ENCODE results near the gene ASPSCR1. TPM values are rescaled to one million over a fixed set of nuclear protein-coding genes. Genes with fewer than 3 reads are reported as not detected.

Gene ASPSCR1
- total and polyA plus RNA-seq, 2 of the 13 experiments (the other 11 are each of a cell fraction or from before 2014, with no cell fraction given): 274 to 314 TPM

DNA sequence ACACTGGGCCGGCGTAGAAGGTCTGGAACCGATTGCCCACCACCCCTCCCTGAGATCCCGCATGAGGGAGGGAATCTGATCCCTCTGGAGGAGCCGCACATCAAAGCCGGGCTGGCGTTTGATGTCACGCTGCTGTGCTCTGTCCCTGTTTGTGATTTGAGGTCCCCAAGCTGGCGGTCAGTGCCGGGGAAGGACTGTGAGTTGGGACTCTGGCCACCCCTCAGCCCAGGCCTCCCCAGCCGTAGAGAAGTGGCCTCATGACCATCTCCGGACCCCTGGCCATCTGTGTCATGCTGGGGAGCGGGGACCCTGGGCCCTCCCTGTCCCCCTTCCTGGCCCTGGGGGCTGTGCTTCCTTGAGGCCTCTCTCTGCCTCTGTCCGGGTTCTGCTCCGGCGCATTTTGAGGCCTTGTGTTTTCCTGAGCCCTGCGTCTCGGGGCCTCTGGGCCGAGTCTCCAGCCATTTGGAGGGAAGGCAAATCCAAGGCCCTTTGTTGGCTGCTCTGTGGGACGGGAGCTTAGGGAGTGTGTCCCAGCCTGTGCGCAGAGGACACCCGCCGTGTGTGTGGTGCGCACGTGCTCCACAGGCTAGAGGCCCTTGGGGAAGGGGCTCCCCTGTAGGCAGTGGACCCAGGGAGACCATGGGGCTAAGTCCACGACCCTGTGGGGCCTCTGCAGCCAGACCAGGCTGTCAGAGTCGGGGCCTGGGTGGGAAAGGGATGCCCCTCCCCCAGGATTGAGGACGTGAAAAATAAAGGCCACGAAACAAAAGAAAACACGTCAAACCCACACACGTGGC, 15.1 kb downstream of the ASPSCR1 start (continued):
- TF ChIP-seq, protein P1, sequence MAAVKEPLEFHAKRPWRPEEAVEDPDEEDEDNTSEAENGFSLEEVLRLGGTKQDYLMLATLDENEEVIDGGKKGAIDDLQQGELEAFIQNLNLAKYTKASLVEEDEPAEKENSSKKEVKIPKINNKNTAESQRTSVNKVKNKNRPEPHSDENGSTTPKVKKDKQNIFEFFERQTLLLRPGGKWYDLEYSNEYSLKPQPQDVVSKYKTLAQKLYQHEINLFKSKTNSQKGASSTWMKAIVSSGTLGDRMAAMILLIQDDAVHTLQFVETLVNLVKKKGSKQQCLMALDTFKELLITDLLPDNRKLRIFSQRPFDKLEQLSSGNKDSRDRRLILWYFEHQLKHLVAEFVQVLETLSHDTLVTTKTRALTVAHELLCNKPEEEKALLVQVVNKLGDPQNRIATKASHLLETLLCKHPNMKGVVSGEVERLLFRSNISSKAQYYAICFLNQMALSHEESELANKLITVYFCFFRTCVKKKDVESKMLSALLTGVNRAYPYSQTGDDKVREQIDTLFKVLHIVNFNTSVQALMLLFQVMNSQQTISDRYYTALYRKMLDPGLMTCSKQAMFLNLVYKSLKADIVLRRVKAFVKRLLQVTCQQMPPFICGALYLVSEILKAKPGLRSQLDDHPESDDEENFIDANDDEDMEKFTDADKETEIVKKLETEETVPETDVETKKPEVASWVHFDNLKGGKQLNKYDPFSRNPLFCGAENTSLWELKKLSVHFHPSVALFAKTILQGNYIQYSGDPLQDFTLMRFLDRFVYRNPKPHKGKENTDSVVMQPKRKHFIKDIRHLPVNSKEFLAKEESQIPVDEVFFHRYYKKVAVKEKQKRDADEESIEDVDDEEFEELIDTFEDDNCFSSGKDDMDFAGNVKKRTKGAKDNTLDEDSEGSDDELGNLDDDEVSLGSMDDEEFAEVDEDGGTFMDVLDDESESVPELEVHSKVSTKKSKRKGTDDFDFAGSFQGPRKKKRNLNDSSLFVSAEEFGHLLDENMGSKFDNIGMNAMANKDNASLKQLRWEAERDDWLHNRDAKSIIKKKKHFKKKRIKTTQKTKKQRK (IDR thresholded peaks at IDR 0.05; ENCODE audit: low read length): no peak
- TF ChIP-seq CREM (IDR thresholded peaks at IDR 0.05) (peak; percentile 66), CREM (CRISPR knock-in tag; IDR thresholded peaks at IDR 0.05) (0 out of 2 replicates have a peak, but pooled peaks have one; percentile 5), ZNF432 (CRISPR knock-in tag; IDR thresholded peaks at IDR 0.05; ENCODE audit: borderline replicate concordance) (no peak; the same call in 1 of the 2 replicates), HHEX (CRISPR knock-in tag; IDR thresholded peaks at IDR 0.05) (peak; percentile 62), SIX4 (CRISPR knock-in tag; IDR thresholded peaks at IDR 0.05) (peak; percentile 95), MTA3 (CRISPR knock-in tag; IDR thresholded peaks at IDR 0.05) (no peak), ZNF550 (CRISPR knock-in tag; IDR thresholded peaks at IDR 0.05; ENCODE audit: borderline replicate concordance) (no peak; the same call in none of the 2 replicates), CEBPB (IDR thresholded peaks at IDR 0.05; ENCODE audit: borderline replicate concordance, low read depth, low read length) (no peak), RFX1 (IDR thresholded peaks at IDR 0.05) (no peak), ZNF652 (CRISPR knock-in tag; IDR thresholded peaks at IDR 0.05; ENCODE audit: borderline replicate concordance, low read depth) (peak; percentile 6; the same call in 1 of the 2 replicates), BHLHE40 (IDR thresholded peaks at IDR 0.05; ENCODE audit: low read length) (peak; percentile 94), ESRRA (CRISPR knock-in tag; IDR thresholded peaks at IDR 0.05; ENCODE audit: low read depth) (peak; percentile 95), SOX6 (IDR thresholded peaks at IDR 0.05) (no peak), SOX6 (CRISPR knock-in tag; IDR thresholded peaks at IDR 0.05) (peak; percentile 95), NFYB (CRISPR knock-in tag; IDR thresholded peaks at IDR 0.05) (peak; percentile 38; the same call in 1 of the 2 replicates), KDM6A (CRISPR knock-in tag; IDR thresholded peaks at IDR 0.05; ENCODE audit: low read depth) (peak; percentile 97), ZNF878 (CRISPR knock-in tag; IDR thresholded peaks at IDR 0.05) (peak; percentile 89), MYC (CRISPR knock-in tag; IDR thresholded peaks at IDR 0.05; ENCODE audit: borderline replicate concordance) (peak; percentile 99), CCDC6 (CRISPR knock-in tag; IDR thresholded peaks at IDR 0.05) (peak; percentile 71)
- TF ChIP-seq, protein P2, sequence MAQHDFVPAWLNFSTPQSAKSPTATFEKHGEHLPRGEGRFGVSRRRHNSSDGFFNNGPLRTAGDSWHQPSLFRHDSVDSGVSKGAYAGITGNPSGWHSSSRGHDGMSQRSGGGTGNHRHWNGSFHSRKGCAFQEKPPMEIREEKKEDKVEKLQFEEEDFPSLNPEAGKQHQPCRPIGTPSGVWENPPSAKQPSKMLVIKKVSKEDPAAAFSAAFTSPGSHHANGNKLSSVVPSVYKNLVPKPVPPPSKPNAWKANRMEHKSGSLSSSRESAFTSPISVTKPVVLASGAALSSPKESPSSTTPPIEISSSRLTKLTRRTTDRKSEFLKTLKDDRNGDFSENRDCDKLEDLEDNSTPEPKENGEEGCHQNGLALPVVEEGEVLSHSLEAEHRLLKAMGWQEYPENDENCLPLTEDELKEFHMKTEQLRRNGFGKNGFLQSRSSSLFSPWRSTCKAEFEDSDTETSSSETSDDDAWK (CRISPR knock-in tag; IDR thresholded peaks at IDR 0.05): no peak
- TF ChIP-seq, protein P3, sequence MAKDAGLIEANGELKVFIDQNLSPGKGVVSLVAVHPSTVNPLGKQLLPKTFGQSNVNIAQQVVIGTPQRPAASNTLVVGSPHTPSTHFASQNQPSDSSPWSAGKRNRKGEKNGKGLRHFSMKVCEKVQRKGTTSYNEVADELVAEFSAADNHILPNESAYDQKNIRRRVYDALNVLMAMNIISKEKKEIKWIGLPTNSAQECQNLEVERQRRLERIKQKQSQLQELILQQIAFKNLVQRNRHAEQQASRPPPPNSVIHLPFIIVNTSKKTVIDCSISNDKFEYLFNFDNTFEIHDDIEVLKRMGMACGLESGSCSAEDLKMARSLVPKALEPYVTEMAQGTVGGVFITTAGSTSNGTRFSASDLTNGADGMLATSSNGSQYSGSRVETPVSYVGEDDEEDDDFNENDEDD (CRISPR knock-in tag; IDR thresholded peaks at IDR 0.05; ENCODE audit: borderline replicate concordance): peak; percentile 97
